GM12878 (cell line): ENCODE results near the gene AXIN1. TPM values are rescaled to one million over a fixed set of nuclear protein-coding genes. Genes with fewer than 3 reads are reported as not detected.

Experiments
- ATAC-seq: fragments of 200-7000 bp; cut with Tn5 transposase; 3 replicates; pipeline ENCODE4 v1.9.1; 2020; ENCODE audit warnings: mild to moderate bottlenecking, moderate library complexity
- BruUV-seq: library from RNA; stranded (reverse); fragments of 400-500 nt; replicated peaks from 2 replicates; lab custom pipeline; 2021; lab: Mats Ljungman, UMichigan
- CTCF ChIA-PET: fragments of 300-600 bp; sonication (Branson Sonifier 250); formaldehyde crosslinking; extraction: SDS; loops from one replicate; lab custom pipeline; 2021; ENCODE audit warnings: inconsistent platforms; lab: Yijun Ruan, JAX
- POLR2A ChIA-PET: fragments of 350-600 bp; formaldehyde crosslinking; extraction: SDS; loops from one replicate; lab custom pipeline; 2021; ENCODE audit warnings: inconsistent platforms; lab: Charles Lee
- RAD21 ChIA-PET: fragments of 300-600 bp; sonication (Branson Sonifier 250); formaldehyde crosslinking; loops from one replicate; lab custom pipeline; 2023; ENCODE audit warnings: antibody characterized with exemption; ENCODE audit not compliant: unreplicated experiment; lab: Charles Lee
- SMC1A ChIA-PET: fragments of 300-600 bp; sonication (Branson Sonifier 250); formaldehyde crosslinking; loops from one replicate; lab custom pipeline; 2023; ENCODE audit not compliant: unreplicated experiment, uncharacterized antibody; lab: Charles Lee
- DNase-seq: peaks from one replicate; pipeline ENCODE4 v3.0.0-alpha.2; 2011; ENCODE audit warnings: low read depth, low spot score
- FAIRE-seq: peaks from 3 replicates; lab custom pipeline; 2011; peaks lifted over from hg19 to GRCh38; lab: Jason Lieb, UNC
- H2AFZ ChIP-seq: 2 replicates; pipeline ENCODE4 v1.6.0; 2011; ENCODE audit warnings: low read depth, low read length, control low read depth; ENCODE audit not compliant: control insufficient read depth
- H3K27ac ChIP-seq: 2 replicates; pipeline ENCODE4 v1.5.1; 2011; ENCODE audit warnings: control low read depth; ENCODE audit not compliant: control insufficient read depth, insufficient read depth
- H3K27me3 ChIP-seq, 2 experiments: replicated peaks in 1 of 2; 2 replicates each; pipeline versions ENCODE4 v1.6.0 to v1.6.1; 2011; ENCODE audit warnings: low read length in 1 of 2; ENCODE audit not compliant: control insufficient read depth in 2 of 2, insufficient read depth in 2 of 2
- H3K36me3 ChIP-seq, 2 experiments: 2 replicates each; pipeline ENCODE4 v1.5.1; 2011; ENCODE audit warnings: low read length in 1 of 2; ENCODE audit not compliant: control insufficient read depth in 2 of 2, insufficient read depth in 2 of 2
- H3K4me1 ChIP-seq: 2 replicates; pipeline ENCODE4 v1.6.1; 2011; ENCODE audit warnings: mild to moderate bottlenecking, low read length, moderate library complexity, mixed read lengths; ENCODE audit not compliant: control insufficient read depth, insufficient read depth
- H3K4me2 ChIP-seq: 2 replicates; pipeline ENCODE4 v1.6.0; 2011; ENCODE audit warnings: control low read depth; ENCODE audit not compliant: control insufficient read depth, insufficient read depth
- H3K4me3 ChIP-seq: fragments of 200-600 bp; sonication (generic); 2 replicates; pipeline ENCODE4 v1.5.1; 2016
- H3K79me2 ChIP-seq: 2 replicates; pipeline ENCODE4 v1.6.0; 2011; ENCODE audit warnings: low read length; ENCODE audit not compliant: control insufficient read depth, insufficient read depth
- H3K9ac ChIP-seq: 2 replicates; pipeline ENCODE4 v1.8.0; 2011; ENCODE audit warnings: low read length, control low read depth, mixed read lengths; ENCODE audit not compliant: control insufficient read depth, insufficient read depth
- H3K9me3 ChIP-seq: replicated peaks from 3 replicates; pipeline ENCODE4 v1.5.1; 2011; ENCODE audit warnings: mild to moderate bottlenecking, low read length; ENCODE audit not compliant: control insufficient read depth, insufficient read depth
- H4K20me1 ChIP-seq: 2 replicates; pipeline ENCODE4 v1.6.0; 2011; ENCODE audit not compliant: control insufficient read depth, insufficient read depth
- DPF2 ChIP-seq: fragments of 450-650 bp; IDR thresholded peaks from 2 replicates; pipeline ENCODE4 v1.6.1; 2017; ENCODE audit warnings: mild to moderate bottlenecking
- EGR1 ChIP-seq, 2 experiments: IDR thresholded peaks; 1 replicate in 1 of 2; 2 replicates in 1 of 2; pipeline ENCODE4 v1.6.1; 2011 to 2012; ENCODE audit warnings: low read depth in 2 of 2, low read length in 2 of 2, borderline replicate concordance in 1 of 2, mild to moderate bottlenecking in 1 of 2, moderate library complexity in 1 of 2
- FOS ChIP-seq: IDR thresholded peaks from 3 replicates; pipeline ENCODE4 v1.6.1; 2011; ENCODE audit warnings: borderline replicate concordance; ENCODE audit not compliant: insufficient read length; ENCODE audit errors: extremely low read depth
- FOXK2 ChIP-seq: fragments of 450-650 bp; IDR thresholded peaks from 2 replicates; pipeline ENCODE4 v1.6.1; 2017; ENCODE audit warnings: mild to moderate bottlenecking, moderate library complexity
- GABPA ChIP-seq: IDR thresholded peaks from 2 replicates; pipeline ENCODE4 v1.6.1; 2014; ENCODE audit warnings: antibody characterized with exemption, low read depth, mild to moderate bottlenecking, inconsistent platforms
- MYB ChIP-seq: fragments of 150-350 bp; IDR thresholded peaks from 2 replicates; pipeline ENCODE4 v1.6.1; 2014; ENCODE audit warnings: mild to moderate bottlenecking, low read depth, low read length, borderline replicate concordance
- NR2C2 ChIP-seq: IDR thresholded peaks from 2 replicates; pipeline ENCODE4 v1.6.1; 2011; ENCODE audit warnings: borderline replicate concordance, low read depth; ENCODE audit not compliant: control insufficient read depth, insufficient read length
- NR2F1 ChIP-seq: fragments of 450-650 bp; conservative IDR thresholded peaks from 2 replicates; pipeline ENCODE4 v1.6.1; 2017; ENCODE audit warnings: mild to moderate bottlenecking
- POU2F2 ChIP-seq: IDR thresholded peaks from 3 replicates; pipeline ENCODE4 v1.6.1; 2011; ENCODE audit warnings: low read depth, mild to moderate bottlenecking, low read length, borderline replicate concordance
- RB1 ChIP-seq: fragments of 450-650 bp; formaldehyde crosslinking; IDR thresholded peaks from 2 replicates; pipeline ENCODE4 v1.6.1; 2017; ENCODE audit warnings: mild to moderate bottlenecking, borderline replicate concordance
- RBBP5 ChIP-seq: fragments of 200-600 bp; sonication (generic); conservative IDR thresholded peaks from 2 replicates; pipeline ENCODE4 v1.6.1; 2016
- RFX5 ChIP-seq: IDR thresholded peaks from 2 replicates; pipeline ENCODE4 v1.6.1; 2011; ENCODE audit warnings: low read depth, low read length, improper control_type of control experiment
- SMAD5 ChIP-seq: IDR thresholded peaks from 2 replicates; pipeline ENCODE4 v1.6.1; 2016; ENCODE audit warnings: antibody characterized with exemption, low read depth
- SP1 ChIP-seq: IDR thresholded peaks from one replicate; pipeline ENCODE4 v1.6.1; 2011; ENCODE audit warnings: low read depth, low read length
- TCF12 ChIP-seq: IDR thresholded peaks from 2 replicates; pipeline ENCODE4 v1.6.1; 2011; ENCODE audit warnings: low read depth, mild to moderate bottlenecking, low read length
- WRNIP1 ChIP-seq: IDR thresholded peaks from 2 replicates; pipeline ENCODE4 v1.6.1; 2011; ENCODE audit warnings: low read depth, low read length, improper control_type of control experiment, borderline replicate concordance
- WGBS: methylation state at CpG from one replicate; pipeline ENCODE4 v1.1.6; 2016; ENCODE audit warnings: low lambda C conversion rate; ENCODE audit not compliant: insufficient replicate concordance, insufficient coverage; ENCODE audit errors: missing lambda C conversion rate; 5-methylcytosine and 5-hydroxymethylcytosine counted together
- in situ Hi-C: fragments of 300-500 bp; cut with MboI; formaldehyde crosslinking; loops from 9 replicates; pipeline ENCODE4 v1.14.3; 2018; ENCODE audit warnings: mixed read lengths
- intact Hi-C: fragments of 100-400 bp; cut with micrococcal nuclease; formaldehyde crosslinking; loops from one replicate; pipeline ENCODE4 v1.14.2; 2022; ENCODE audit not compliant: unreplicated experiment
- polyA plus RNA-seq, 11 experiments: library from polyadenylated mRNA; depleted of rRNA in 4 of 11; unstranded in 6 of 11; stranded (reverse) in 5 of 11; fragments of >200 nt; fragmentation: Nextera tagmentation in 4 of 11; fragmentation: Illumina TruSeq in 1 of 11; extraction: Ambion mirVana in 4 of 11; extraction: Trizol in 1 of 11; gene quantifications; 1 replicate in 1 of 11; 2 replicates in 10 of 11; pipeline versions ENCODE4 v1.2.1 to v1.2.3, GENCODE V29; 2011 to 2016; ENCODE audit warnings: inconsistent platforms in 2 of 11, missing spikeins in 2 of 11, low read depth in 1 of 11
- total RNA-seq, 4 experiments: library from RNA; depleted of rRNA in 3 of 4; stranded (reverse); fragments of >200 nt in 3 of 4; fragmentation: Illumina TruSeq in 1 of 4; extraction: Trizol in 1 of 4; gene quantifications; 2 replicates each; pipeline versions ENCODE4 v1.2.1 to v1.2.3, GENCODE V29; 2013 to 2021
- TF ChIP-seq, protein P1 (sequence below): fragments of 450-650 bp; IDR thresholded peaks from 2 replicates; pipeline ENCODE4 v1.6.1; 2014; ENCODE audit warnings: mild to moderate bottlenecking

AXIN1 gene
- total and polyA plus RNA-seq, 10 of the 15 experiments (the other 5 are each of a cell fraction or from before 2014, with no cell fraction given), result 0.26 to 27.1 (median 7.7) TPM

- H3K9ac ChIP-seq, result no peak overlapping the region
- H4K20me1 ChIP-seq, result no peaks in the 10 kb centered on the region
- H3K4me2 ChIP-seq, result no peak overlapping the region
- RAD21 ChIA-PET, result no interaction called here
- no TSS peak for BruUV-seq
- H3K27ac ChIP-seq, result no peak overlapping the region
- no peaks in the 10 kb centered on the region; a peak in 1 of 4 replicates for H3K36me3 ChIP-seq
- DNase-seq (no peak), ATAC-seq (no peak), FAIRE-seq (no peak)
- TF ChIP-seq EGR1 (IDR thresholded peaks at IDR 0.05; ENCODE audit: borderline replicate concordance in 1 of 2, low read depth in 2 of 2, low read length in 2 of 2) (no peak), RFX5 (no peak), FOXK2 (no peak), SP1 (no peak), GABPA (no peak), DPF2 (no peak), RB1 (no peak), SMAD5 (no peak), WRNIP1 (no peak), NR2C2 (no peak), MYB (no peak), TCF12 (no peak), FOS (no peak), POU2F2 (no peak), NR2F1 (no peak), RBBP5 (no peak)
- TF ChIP-seq, protein P1, sequence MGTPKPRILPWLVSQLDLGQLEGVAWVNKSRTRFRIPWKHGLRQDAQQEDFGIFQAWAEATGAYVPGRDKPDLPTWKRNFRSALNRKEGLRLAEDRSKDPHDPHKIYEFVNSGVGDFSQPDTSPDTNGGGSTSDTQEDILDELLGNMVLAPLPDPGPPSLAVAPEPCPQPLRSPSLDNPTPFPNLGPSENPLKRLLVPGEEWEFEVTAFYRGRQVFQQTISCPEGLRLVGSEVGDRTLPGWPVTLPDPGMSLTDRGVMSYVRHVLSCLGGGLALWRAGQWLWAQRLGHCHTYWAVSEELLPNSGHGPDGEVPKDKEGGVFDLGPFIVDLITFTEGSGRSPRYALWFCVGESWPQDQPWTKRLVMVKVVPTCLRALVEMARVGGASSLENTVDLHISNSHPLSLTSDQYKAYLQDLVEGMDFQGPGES, result no peak
- intact Hi-C loops (no loop called here), in situ Hi-C loops (no loop called here)
- no peaks in the 10 kb centered on the region for H3K9me3 ChIP-seq
- no peaks in the 10 kb centered on the region for H3K4me1 ChIP-seq
- 86% methylated on average over 17 of the region's 17 CpGs for WGBS
- H3K4me3 ChIP-seq, result no peak overlapping the region
- H2AFZ ChIP-seq, result no peak overlapping the region
- POLR2A ChIA-PET, result no interaction called here
- H3K27me3 ChIP-seq, result no peaks in the 10 kb centered on the region
- SMC1A ChIA-PET, result no interaction called here
- CTCF ChIA-PET, result interaction anchor here (0.6 kb wide), 1 partner anchor 166 kb away, joined by 3 read pairs; no protein-coding TSS in a partner anchor
- H3K79me2 ChIP-seq, result no peaks in the 10 kb centered on the region
Observed at GRCh38 chr16:263944-264343, 88.6 kb downstream of the AXIN1 start.
